ENCODE data around the gene ZSCAN21. TPM values are rescaled to one million over a fixed set of nuclear protein-coding genes. Genes with fewer than 3 reads are reported as not detected.

The ZSCAN21 gene
- total RNA-seq, 2 experiments from 2014 or later, result 2.0 to 2.7 TPM

GRCh38 chr7:100082978-100083377 lies 33.4 kb downstream of the ZSCAN21 start:
- ChIA-PET POLR2A (interaction anchor here (1.0 to 2.5 kb wide), 7 partner anchors 18 to 85 kb away, joined by 3 to 9 read pairs (median 6); partner anchors contain the start of genes LAMTOR4, MBLAC1, MCM7 and ZSCAN21), CTCF (interaction anchor here (0.8 to 3.1 kb wide), 3 partner anchors 18 to 50 kb away, joined by 3 to 14 read pairs (median 5); partner anchors contain the start of genes AP4M1 and MCM7)
- Histone ChIP-seq H3K27ac (ENCODE audit: low read depth in 1 of 2, low read length in 2 of 2) (no peak overlapping the region), H3K27me3 (ENCODE audit: control insufficient read depth in 1 of 2, insufficient read depth in 2 of 2, low read length in 2 of 2) (no peaks in the 10 kb centered on the region), H3K9me3 (ENCODE audit: control insufficient read depth in 1 of 2, insufficient read depth in 1 of 2, low read length in 2 of 2) (no peaks in the 10 kb centered on the region), H3K36me3 (ENCODE audit: insufficient read depth, low read length) (peaks cover 14% of the 10 kb centered on the region), H3K4me1 (ENCODE audit: insufficient read depth, low read length) (peaks cover 39% of the 10 kb centered on the region), H3K4me3 (ENCODE audit: low read length) (no peak overlapping the region)
- Mint-ChIP-seq H3K36me3 (ENCODE audit: low read depth) (peaks cover 33% of the 10 kb centered on the region), H3K9me3 (no peaks in the 10 kb centered on the region), H3K4me3 (peak overlapping the region; percentile 87), H3K27me3 (no peaks in the 10 kb centered on the region), H3K27ac (peak overlapping the region; percentile 83), H3K4me1 (ENCODE audit: low read depth) (peaks cover 39% of the 10 kb centered on the region)
- no peak for TF ChIP-seq CTCF (IDR thresholded peaks at IDR 0.05)
- ATAC-seq (ENCODE audit: poor library complexity) (peak; percentile 6), DNase-seq (no peak)
- intact Hi-C loops (cut with DNase I, micrococcal nuclease), result loop anchor here (2.0 to 10.0 kb wide), 7 partner anchors 16 to 938 kb away; partner anchors contain the start of genes SMURF1 (in 1 of the 2), TRIM4 (in 1 of the 2), ZKSCAN1 (in 1 of the 2) and ZSCAN21 (in 1 of the 2)

GRCh38 chr7:100085515-100085914 lies 35.9 kb downstream of the ZSCAN21 start:
- no peak overlapping the region for H3K4me3 ChIP-seq (ENCODE audit: low read length)
- DNase-seq (no peak), ATAC-seq (ENCODE audit: poor library complexity) (no peak)
- H3K9me3 ChIP-seq (ENCODE audit: control insufficient read depth in 1 of 2, insufficient read depth in 1 of 2, low read length in 2 of 2), result no peaks in the 10 kb centered on the region
- intact Hi-C loops (cut with DNase I, micrococcal nuclease), result loop anchor here in 1 of 2 experiments (10.0 kb wide), 2 partner anchors 171 to 941 kb away; partner anchors contain the start of genes SMURF1 and TRIM4
- ChIA-PET POLR2A (interaction anchor here (0.6 kb wide), 1 partner anchor 72 kb away, joined by 4 read pairs; no protein-coding TSS in a partner anchor), CTCF (no interaction called here)
- peak overlapping the region; percentile 47 for H3K27ac Mint-ChIP-seq
- peaks cover 26% of the 10 kb centered on the region for H3K36me3 Mint-ChIP-seq (ENCODE audit: low read depth)
- H3K9me3 Mint-ChIP-seq, result no peaks in the 10 kb centered on the region
- H3K27me3 ChIP-seq (ENCODE audit: control insufficient read depth in 1 of 2, insufficient read depth in 2 of 2, low read length in 2 of 2), result no peaks in the 10 kb centered on the region
- peaks cover 42% of the 10 kb centered on the region for H3K4me1 ChIP-seq (ENCODE audit: insufficient read depth, low read length)
- H3K36me3 ChIP-seq (ENCODE audit: insufficient read depth, low read length), result peaks cover 3% of the 10 kb centered on the region
- H3K4me1 Mint-ChIP-seq (ENCODE audit: low read depth), result peaks cover 42% of the 10 kb centered on the region
- peak overlapping the region; percentile 25 for H3K4me3 Mint-ChIP-seq
- no peaks in the 10 kb centered on the region for H3K27me3 Mint-ChIP-seq
- TF ChIP-seq CTCF (IDR thresholded peaks at IDR 0.05), result no peak
- no peak overlapping the region for H3K27ac ChIP-seq (ENCODE audit: low read depth in 1 of 2, low read length in 2 of 2)

GRCh38 chr7:100087055-100087750 lies 37.6 kb downstream of the ZSCAN21 start:
- H3K36me3 Mint-ChIP-seq (ENCODE audit: low read depth), result peaks cover 29% of the 10 kb centered on the region
- peaks cover 30% of the 10 kb centered on the region for H3K4me1 ChIP-seq (ENCODE audit: insufficient read depth, low read length)
- H3K9me3 Mint-ChIP-seq, result no peaks in the 10 kb centered on the region
- POLR2A ChIA-PET, result interaction anchor here (1.5 to 3.7 kb wide), 3 partner anchors 14 to 168 kb away, joined by 7 to 46 read pairs (median 9); partner anchors contain the start of genes AP4M1, CNPY4, MCM7 and TAF6
- TF ChIP-seq CTCF (IDR thresholded peaks at IDR 0.05), result no peak
- no peaks in the 10 kb centered on the region for H3K27me3 Mint-ChIP-seq
- intact Hi-C loops (cut with DNase I, micrococcal nuclease), result loop anchor here in 1 of 2 experiments (10.0 kb wide), 2 partner anchors 172 to 942 kb away; partner anchors contain the start of genes SMURF1 and TRIM4
- no peak for DNase-seq
- no peaks in the 10 kb centered on the region for H3K27me3 ChIP-seq (ENCODE audit: control insufficient read depth in 1 of 2, insufficient read depth in 2 of 2, low read length in 2 of 2)
- peaks cover 20% of the 10 kb centered on the region for H3K36me3 ChIP-seq (ENCODE audit: insufficient read depth, low read length)
- peak overlapping the region; percentile 91 for H3K27ac Mint-ChIP-seq
- H3K9me3 ChIP-seq (ENCODE audit: control insufficient read depth in 1 of 2, insufficient read depth in 1 of 2, low read length in 2 of 2), result no peaks in the 10 kb centered on the region
- H3K4me1 Mint-ChIP-seq (ENCODE audit: low read depth), result peaks cover 32% of the 10 kb centered on the region
- no peak overlapping the region for H3K4me3 ChIP-seq (ENCODE audit: low read length)
- no peak overlapping the region for H3K27ac ChIP-seq (ENCODE audit: low read depth in 1 of 2, low read length in 2 of 2)
- ATAC-seq (ENCODE audit: poor library complexity), result no peak
- CTCF ChIA-PET, result interaction anchor here (1.1 to 1.4 kb wide), 2 partner anchors 44 to 46 kb away, joined by 3 to 4 read pairs; no protein-coding TSS in a partner anchor
- H3K4me3 Mint-ChIP-seq, result peak overlapping the region; percentile 90

All from CD4-positive, alpha-beta T cell (primary cell).